Spleen (tissue), 11 donors: ENCODE results near the gene PPP1R9B. TPM values are rescaled to one million over a fixed set of nuclear protein-coding genes. Genes with fewer than 3 reads are reported as not detected.

Experiments used
- DNase-seq: peaks from one replicate; pipeline ENCODE4 v3.0.0-alpha.2; 2020
- H3K27ac ChIP-seq, 8 donors: fragments of 200-600 bp; sonication (generic) in 7 of 8; 1 replicate in 4 of 8; 2 replicates in 4 of 8; pipeline versions ENCODE4 v1.5.0 to v1.8.0; 2016 to 2021; ENCODE audit warnings: inconsistent platforms in 4 of 8, mild to moderate bottlenecking in 4 of 8, moderate library complexity in 1 of 8
- H3K27me3 ChIP-seq, 7 donors: fragments of 200-600 bp; sonication (generic) in 6 of 7; replicated peaks in 1 of 7; 1 replicate in 4 of 7; 2 replicates in 3 of 7; pipeline versions ENCODE4 v1.5.0 to v1.8.0; 2016 to 2021; ENCODE audit warnings: inconsistent platforms in 3 of 7, mild to moderate bottlenecking in 1 of 7
- H3K36me3 ChIP-seq, 6 donors: fragments of 200-600 bp; sonication (generic) in 5 of 6; 1 replicate in 4 of 6; 2 replicates in 2 of 6; pipeline versions ENCODE4 v1.5.0 to v1.8.0; 2016 to 2021; ENCODE audit warnings: inconsistent platforms in 2 of 6
- H3K4me1 ChIP-seq, 6 donors: fragments of 200-600 bp; sonication (generic) in 5 of 6; 1 replicate in 3 of 6; 2 replicates in 3 of 6; pipeline versions ENCODE4 v1.5.0 to v1.8.0; 2016 to 2021; ENCODE audit warnings: inconsistent platforms in 3 of 6
- H3K4me3 ChIP-seq, 8 donors: fragments of 200-600 bp; sonication (generic) in 7 of 8; 1 replicate in 4 of 8; 2 replicates in 4 of 8; pipeline versions ENCODE4 v1.5.0 to v1.8.0; 2016 to 2021; ENCODE audit warnings: inconsistent platforms in 4 of 8, mild to moderate bottlenecking in 4 of 8, moderate library complexity in 2 of 8
- H3K9me3 ChIP-seq, 8 donors: fragments of 200-600 bp; sonication (generic) in 7 of 8; 1 replicate in 4 of 8; 2 replicates in 4 of 8; pipeline versions ENCODE4 v1.5.0 to v1.8.0; 2016 to 2021; ENCODE audit warnings: inconsistent platforms in 4 of 8
- CTCF ChIP-seq, 11 experiments: fragments of 200-600 bp in 7 of 11; fragments of 450-650 bp in 4 of 11; sonication (generic) in 4 of 11; IDR thresholded peaks in 8 of 11; conservative IDR thresholded peaks in 3 of 11; 1 replicate in 7 of 11; 2 replicates in 4 of 11; pipeline versions ENCODE4 v1.4.0 to v1.8.0; 2016 to 2021; ENCODE audit warnings: antibody characterized with exemption in 11 of 11, inconsistent platforms in 4 of 11, mild to moderate bottlenecking in 1 of 11
- POLR2A ChIP-seq, 3 donors: fragments of 450-650 bp; IDR thresholded peaks; one replicate each; pipeline ENCODE4 v1.5.1; 2017; ENCODE audit warnings: antibody characterized with exemption in 3 of 3, mild to moderate bottlenecking in 1 of 3
- POLR2AphosphoS5 ChIP-seq, 3 donors: sonication (generic); formaldehyde crosslinking; IDR thresholded peaks; one replicate each; pipeline ENCODE4 v1.5.1; 2017; ENCODE audit warnings: antibody characterized with exemption in 3 of 3
- WGBS, 5 donors: extraction: QIAGEN DNeasy Blood & Tissue Kit in 3 of 5; methylation state at CpG; one replicate each; pipeline versions ENCODE4 v1.1.5 to v1.1.7; 2013 to 2018; 5-methylcytosine and 5-hydroxymethylcytosine counted together
- intact Hi-C: fragments of 100-400 bp; cut with DNase I; formaldehyde crosslinking; loops from one replicate; pipeline ENCODE4 v1.15.0; 2023; ENCODE audit warnings: low total_unique reads
- polyA plus RNA-seq, 3 donors: library from polyadenylated mRNA; stranded (reverse); fragments of 200-250 nt; gene quantifications; one replicate each; pipeline ENCODE4 v1.2.1, GENCODE V29; 2013
- total RNA-seq, 7 donors: library from RNA; depleted of rRNA in 3 of 7; stranded (reverse); fragments of >200 nt in 3 of 7; fragmentation: NEBNext Ultra II Directional in 4 of 7; extraction: Animal tissue kit (Norgen Biotek cat#: 25700) in 4 of 7; gene quantifications; one replicate each; pipeline versions ENCODE4 v1.1.0 to v1.2.1, GENCODE V29; 2016 to 2021
- donor health status: healthy with polysubstance abuse.
- donor health status: DM: no; HTN: no; CAD: no; lungs with moderate emphysema.
- donor health status: DM: no; HTN: no; CAD: no.
- donor health status: Bipolar disorder and iron deficiency.
- donor health status: healthy.
- donor health status: DM: no; HTN: no; CAD: no.
- donor health status: DM: yes; HTN: yes; CAD: no.

The PPP1R9B gene
- total and polyA plus RNA-seq, 10 donors: 30.0 to 136 (median 86.2) TPM

DNA sequence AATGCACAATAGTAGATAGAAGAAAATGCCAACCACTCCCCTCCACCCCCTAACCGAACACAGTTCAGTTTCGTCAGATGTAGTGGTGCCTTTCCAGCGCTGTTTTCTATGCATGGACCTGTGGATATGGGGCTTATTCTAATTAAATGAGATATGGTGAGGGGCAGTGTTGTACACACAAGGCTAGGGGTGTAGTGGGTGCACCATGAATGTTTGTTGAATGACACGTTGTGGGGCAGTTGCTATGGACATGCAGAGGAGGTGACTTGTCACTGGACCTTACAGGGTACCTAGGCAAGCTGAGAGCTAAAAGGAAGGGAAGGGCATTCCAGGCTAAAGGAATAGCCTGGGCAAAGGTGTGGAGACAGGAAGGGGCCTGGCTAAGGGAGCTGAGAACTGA lies 51.9 kb downstream of the PPP1R9B start:
- no peaks in the 10 kb centered on the region for H3K9me3 ChIP-seq
- no peak for DNase-seq
- TF ChIP-seq POLR2A (IDR thresholded peaks at IDR 0.05) (no peak), CTCF (IDR thresholded peaks at IDR 0.05 in 8 of 11, conservative IDR thresholded peaks at IDR 0.05 in 3 of 11) (no peak), POLR2AphosphoS5 (IDR thresholded peaks at IDR 0.05) (no peak)
- peaks cover 14 to 83% (median 42%) of the 10 kb centered on the region in 6 donors for H3K4me1 ChIP-seq
- H3K27me3 ChIP-seq: no peaks in the 10 kb centered on the region
- 88 to 94% (median 91%) methylated on average over 4 of the region's 4 CpGs for WGBS, 5 donors
- intact Hi-C loops: no loop called here
- H3K27ac ChIP-seq: no peak overlapping the region
- no peak overlapping the region for H3K4me3 ChIP-seq
- peaks cover 0 to 68% (median 26%) of the 10 kb centered on the region in 6 donors for H3K36me3 ChIP-seq

- intact Hi-C loops: no loop called here
- H3K27me3 ChIP-seq: no peaks in the 10 kb centered on the region
- 84 to 95% (median 89%) methylated on average over 4 of the region's 4 CpGs for WGBS, 5 donors
- H3K36me3 ChIP-seq: peaks cover 0 to 61% (median 26%) of the 10 kb centered on the region in 6 donors
- no peak overlapping the region for H3K4me3 ChIP-seq
- H3K4me1 ChIP-seq: peaks cover 14 to 77% (median 42%) of the 10 kb centered on the region in 6 donors
- no peak for TF ChIP-seq CTCF (IDR thresholded peaks at IDR 0.05 in 8 of 11, conservative IDR thresholded peaks at IDR 0.05 in 3 of 11)
- no peak for TF ChIP-seq POLR2AphosphoS5 (IDR thresholded peaks at IDR 0.05)
- no peak for TF ChIP-seq POLR2A (IDR thresholded peaks at IDR 0.05)
- H3K27ac ChIP-seq: no peak overlapping the region
- no peak for DNase-seq
- no peaks in the 10 kb centered on the region for H3K9me3 ChIP-seq
Observed at GRCh38 chr17:50097926-50098325, 52.6 kb downstream of the PPP1R9B start.

- intact Hi-C loops: no loop called here
- no peaks in the 10 kb centered on the region for H3K9me3 ChIP-seq
- H3K27ac ChIP-seq: no peak overlapping the region
- WGBS, 5 donors: 75 to 96% (median 85%) methylated on average over 5 to 7 of the region's 7 CpGs
- no peaks in the 10 kb centered on the region for H3K27me3 ChIP-seq
- H3K4me1 ChIP-seq: peaks cover 14 to 72% (median 40%) of the 10 kb centered on the region in 6 donors
- TF ChIP-seq CTCF (IDR thresholded peaks at IDR 0.05 in 8 of 11, conservative IDR thresholded peaks at IDR 0.05 in 3 of 11) (no peak), POLR2A (IDR thresholded peaks at IDR 0.05) (no peak), POLR2AphosphoS5 (IDR thresholded peaks at IDR 0.05) (no peak)
- peaks cover 0 to 56% (median 26%) of the 10 kb centered on the region in 6 donors for H3K36me3 ChIP-seq
- H3K4me3 ChIP-seq: peak overlapping the region in 1 of 8 donors; percentile 6
- no peak for DNase-seq
Observed at GRCh38 chr17:50097455-50097854, 53.0 kb downstream of the PPP1R9B start.

GRCh38 chr17:50096758-50097157 lies 53.7 kb downstream of the PPP1R9B start:
- intact Hi-C loops: no loop called here
- Histone ChIP-seq H3K9me3 (no peaks in the 10 kb centered on the region), H3K27ac (peak overlapping the region in 2 of 8 donors; percentile 89 to 90), H3K27me3 (no peaks in the 10 kb centered on the region), H3K36me3 (peaks cover 0 to 49% (median 26%) of the 10 kb centered on the region in 6 donors), H3K4me1 (peaks cover 14 to 65% (median 37%) of the 10 kb centered on the region in 6 donors), H3K4me3 (peak overlapping the region in 3 of 8 donors; percentile 84 to 94 (median 91))
- DNase-seq: no peak
- 69 to 92% (median 76%) methylated on average over 3 of the region's 3 CpGs; no CpG with 5 or more reads in 1 of the 5 donors for WGBS, 5 donors
- TF ChIP-seq POLR2AphosphoS5 (IDR thresholded peaks at IDR 0.05) (no peak), CTCF (IDR thresholded peaks at IDR 0.05 in 8 of 11, conservative IDR thresholded peaks at IDR 0.05 in 3 of 11) (no peak), POLR2A (IDR thresholded peaks at IDR 0.05) (no peak)
